T1000 (cell line): Measurements from ENCODE around the gene C11orf91.
"Not testable (repeated sequence)": the region's sequence is repeated elsewhere in the genome, so short reads cannot be mapped to it uniquely, and the experiment has no call there.

Experiments
- DNase-seq: peaks from one replicate; lab custom pipeline; 2025; ENCODE audit warnings: mixed read lengths; lab: John Stamatoyannopoulos, UW

C11orf91 gene

DNA sequence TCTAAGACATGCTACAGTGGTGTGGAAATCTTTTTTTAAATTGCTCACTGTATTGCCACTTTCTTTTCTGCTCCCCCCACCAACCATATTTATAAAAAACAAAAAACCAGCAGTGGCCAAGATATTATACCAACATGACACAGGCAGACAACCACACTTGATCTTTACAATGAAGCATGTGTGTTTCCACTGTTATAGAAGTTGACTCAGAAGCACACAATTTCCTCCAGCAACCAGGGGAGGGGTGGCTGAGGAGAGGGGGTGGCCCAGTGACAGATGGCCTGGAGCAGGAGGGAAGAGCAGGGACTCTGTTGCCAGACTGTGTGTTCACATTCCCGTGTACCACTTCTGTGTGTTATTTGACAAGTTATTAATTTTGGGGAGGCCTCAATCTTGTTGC lies 20.8 kb upstream of the C11orf91 start:
- no peak for DNase-seq

DNA sequence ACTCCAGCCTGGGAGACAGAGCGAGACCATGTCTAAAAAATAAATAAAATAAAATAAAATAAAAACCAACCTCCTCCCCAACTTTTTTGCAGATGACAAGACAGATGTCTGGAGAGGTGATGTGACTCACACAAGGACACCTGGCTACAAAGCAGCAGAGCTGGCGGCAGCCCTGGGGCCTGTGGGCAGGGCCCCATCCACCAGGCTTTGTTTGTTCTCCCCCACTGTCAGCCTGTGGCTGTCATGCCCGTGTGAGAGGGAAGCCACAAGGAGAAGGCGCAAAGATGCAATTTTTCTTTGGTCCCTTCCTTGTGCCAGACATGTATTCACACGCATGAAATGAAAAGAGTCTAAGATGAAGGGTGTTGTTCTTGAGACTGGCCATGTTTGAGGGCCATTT lies 19.0 kb upstream of the C11orf91 start:
- no peak for DNase-seq

GRCh38 chr11:33718440-33718839 lies 17.8 kb upstream of the C11orf91 start:
- DNase-seq, result no peak

- DNase-seq, result no peak
Observed at GRCh38 chr11:33716243-33716642, 15.6 kb upstream of the C11orf91 start.

DNA sequence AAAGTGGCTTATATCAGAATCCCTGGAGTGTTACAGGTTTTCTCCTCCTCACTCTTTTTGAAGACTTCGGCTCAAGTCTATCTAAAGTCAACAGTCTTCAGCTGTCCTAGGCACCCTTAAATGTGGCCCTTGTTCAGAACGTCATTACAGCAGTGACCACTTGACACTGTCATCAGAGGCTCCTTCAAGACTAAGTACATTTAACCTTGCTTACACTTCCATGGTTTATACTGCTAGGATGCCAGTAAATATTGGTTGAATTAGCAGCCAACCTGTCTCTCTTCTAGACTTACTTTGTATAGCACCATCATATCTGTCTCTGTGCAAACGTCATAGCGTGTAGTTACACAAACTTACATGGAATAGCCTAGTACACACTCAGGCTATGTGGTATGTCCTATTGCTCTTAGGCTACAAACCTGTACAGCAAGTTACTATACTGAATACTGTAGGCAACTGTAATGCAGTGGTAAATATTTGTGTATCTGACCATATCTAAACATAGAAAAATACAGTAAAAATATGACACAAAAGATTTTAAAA lies 13.3 kb upstream of the C11orf91 start:
- DNase-seq, result no peak

DNA sequence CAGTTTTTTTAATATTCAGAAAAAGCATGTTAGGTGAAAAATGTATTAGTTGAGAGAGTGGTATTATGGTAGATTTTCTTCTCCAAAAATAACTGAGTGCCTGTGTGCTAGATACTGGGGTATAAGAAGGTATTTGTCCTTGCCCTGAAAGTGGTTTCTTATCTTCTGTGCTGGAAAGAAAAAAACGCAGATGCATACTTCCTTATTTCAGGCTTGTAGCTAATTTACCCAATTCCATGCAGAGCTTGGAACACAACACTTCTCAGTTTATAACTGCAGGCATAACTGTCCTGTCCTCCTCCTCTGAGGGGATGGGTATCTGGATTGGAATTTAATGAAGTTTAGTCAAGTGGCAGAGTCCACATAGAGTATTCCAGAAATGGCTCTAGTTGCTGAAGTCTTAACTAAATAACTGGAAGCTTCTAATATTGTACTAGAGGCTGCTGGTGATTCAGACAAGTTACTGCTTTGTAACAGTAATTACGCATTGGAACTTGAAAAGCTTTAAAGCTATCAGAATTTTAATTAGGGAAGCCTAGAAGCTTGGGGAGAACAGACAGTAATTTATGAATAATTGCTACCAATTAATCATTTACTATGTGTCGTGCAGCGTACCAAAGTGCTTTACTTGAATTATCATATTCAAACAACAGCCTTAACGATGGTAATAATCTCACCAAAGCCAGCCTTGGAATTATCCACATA lies 12.7 kb upstream of the C11orf91 start:
- no peak for DNase-seq

GRCh38 chr11:33712436-33712835 lies 11.8 kb upstream of the C11orf91 start:
- no peak for DNase-seq

DNA sequence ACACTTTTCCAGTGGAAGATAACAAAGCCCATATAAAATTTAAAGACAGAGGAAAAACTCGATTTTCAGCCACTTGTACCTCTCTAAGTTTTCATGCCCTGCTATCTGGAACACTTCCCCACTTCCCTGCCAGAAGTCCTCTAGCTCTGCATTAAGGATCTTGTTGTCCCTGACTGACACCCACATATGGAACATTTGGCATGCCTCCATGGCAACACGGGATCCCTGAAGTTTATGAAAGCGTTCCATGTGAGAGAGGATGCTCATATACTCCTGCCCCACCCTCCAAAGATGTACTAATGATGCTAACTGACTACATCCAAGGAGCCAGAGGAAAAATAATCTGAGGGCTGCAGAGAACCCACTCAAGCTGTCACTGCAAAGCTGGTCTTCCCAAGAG lies 8.8 kb upstream of the C11orf91 start:
- DNase-seq, result no peak

- no peak for DNase-seq
Observed at GRCh38 chr11:33708985-33709384, 8.4 kb upstream of the C11orf91 start.

DNA sequence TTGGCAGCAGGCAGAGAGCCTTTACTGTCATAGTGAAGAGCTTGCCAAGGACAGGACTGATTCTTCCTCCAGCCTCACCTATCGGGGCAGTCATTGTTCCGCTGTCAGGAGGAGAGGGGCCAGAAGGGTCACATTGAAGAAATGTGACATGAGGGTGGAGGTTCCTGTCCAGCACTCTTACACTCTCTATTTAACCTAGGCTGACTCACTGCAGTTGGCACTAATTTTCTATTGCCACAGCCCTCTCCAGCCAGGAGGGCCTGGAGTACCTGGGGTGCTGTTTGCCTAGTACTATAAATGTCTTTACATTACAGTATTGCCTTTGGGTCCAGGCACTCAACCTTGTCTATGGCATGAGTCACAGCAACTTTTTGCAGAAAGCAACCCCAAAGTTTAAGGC lies 7.2 kb upstream of the C11orf91 start:
- not testable (repeated sequence) for DNase-seq

GRCh38 chr11:33706966-33707365 lies 6.3 kb upstream of the C11orf91 start:
- DNase-seq, result no peak

DNA sequence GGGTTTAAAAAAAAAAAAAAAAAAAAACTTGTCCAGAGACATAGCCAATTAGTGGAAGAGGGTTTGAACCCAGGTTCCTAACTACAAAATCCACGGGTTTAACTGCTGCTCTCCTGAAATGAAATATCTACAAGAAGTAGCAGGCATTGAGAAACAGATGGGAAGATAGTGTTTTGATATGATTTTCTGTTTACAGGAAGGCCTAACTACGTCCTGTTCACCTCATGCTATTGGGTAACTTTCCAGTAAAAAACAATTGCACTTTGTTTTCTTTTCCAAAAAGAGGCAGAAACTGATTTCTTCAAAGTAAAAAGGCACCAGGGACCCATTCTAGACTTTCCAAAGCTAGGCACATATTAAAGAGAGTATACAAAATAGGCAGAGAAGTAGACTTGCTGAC lies 5.9 kb upstream of the C11orf91 start:
- no peak for DNase-seq

- DNase-seq, result no peak
Observed at GRCh38 chr11:33704240-33705002, 3.8 kb upstream of the C11orf91 start.

- DNase-seq, result no peak
Observed at GRCh38 chr11:33703788-33704187, 3.2 kb upstream of the C11orf91 start.

GRCh38 chr11:33703234-33703633 lies 2.6 kb upstream of the C11orf91 start:
- no peak for DNase-seq

GRCh38 chr11:33701302-33702230 lies 940 bp upstream of the C11orf91 start:
- DNase-seq, result no peak

DNA sequence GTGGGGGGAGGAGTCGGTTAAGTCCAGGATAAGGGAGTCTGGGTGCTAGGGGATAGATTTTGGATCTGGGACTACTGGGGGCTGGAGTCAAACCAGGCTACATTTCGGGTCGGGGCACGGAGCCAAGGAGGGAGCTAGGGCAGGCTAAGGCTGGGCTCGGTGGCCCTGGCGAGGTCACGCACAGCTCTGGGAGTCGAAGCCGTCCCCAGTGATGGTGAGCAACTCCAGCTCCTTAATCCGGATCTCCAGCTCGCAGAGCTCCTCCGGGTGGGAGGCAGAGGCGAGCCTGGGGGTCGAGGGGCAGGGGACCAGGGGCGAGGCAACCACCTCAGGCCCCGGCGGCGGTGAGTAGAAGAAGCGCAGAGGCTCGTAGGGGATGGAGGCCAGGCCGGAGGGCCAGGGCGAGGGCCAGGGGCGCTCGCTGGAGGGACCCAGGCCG lies 544 bp downstream of the C11orf91 start:
- no peak for DNase-seq

- DNase-seq, result no peak
Observed at GRCh38 chr11:33699515-33700062, 1.0 kb downstream of the C11orf91 start.

- no peak for DNase-seq
Observed at GRCh38 chr11:33698921-33699320, 1.7 kb downstream of the C11orf91 start.

DNA sequence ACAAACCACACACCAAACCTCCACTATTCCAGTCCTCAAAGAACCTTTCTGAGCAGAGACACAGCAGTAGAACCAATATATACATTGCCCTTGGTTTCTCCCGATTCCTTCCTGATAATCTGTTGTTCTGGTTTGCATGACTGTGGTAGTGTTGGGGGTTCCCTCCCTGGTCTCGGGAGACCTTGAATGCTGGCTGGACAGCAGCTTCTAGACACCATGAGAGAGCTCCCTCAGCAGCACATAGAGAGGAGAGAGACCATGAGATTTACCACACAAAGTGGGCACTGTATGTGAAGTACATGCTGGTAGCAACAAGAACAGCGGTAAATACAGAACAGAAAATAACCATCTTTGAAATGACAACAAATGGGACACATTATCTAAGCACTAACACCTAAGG lies 2.6 kb downstream of the C11orf91 start:
- no peak for DNase-seq

DNA sequence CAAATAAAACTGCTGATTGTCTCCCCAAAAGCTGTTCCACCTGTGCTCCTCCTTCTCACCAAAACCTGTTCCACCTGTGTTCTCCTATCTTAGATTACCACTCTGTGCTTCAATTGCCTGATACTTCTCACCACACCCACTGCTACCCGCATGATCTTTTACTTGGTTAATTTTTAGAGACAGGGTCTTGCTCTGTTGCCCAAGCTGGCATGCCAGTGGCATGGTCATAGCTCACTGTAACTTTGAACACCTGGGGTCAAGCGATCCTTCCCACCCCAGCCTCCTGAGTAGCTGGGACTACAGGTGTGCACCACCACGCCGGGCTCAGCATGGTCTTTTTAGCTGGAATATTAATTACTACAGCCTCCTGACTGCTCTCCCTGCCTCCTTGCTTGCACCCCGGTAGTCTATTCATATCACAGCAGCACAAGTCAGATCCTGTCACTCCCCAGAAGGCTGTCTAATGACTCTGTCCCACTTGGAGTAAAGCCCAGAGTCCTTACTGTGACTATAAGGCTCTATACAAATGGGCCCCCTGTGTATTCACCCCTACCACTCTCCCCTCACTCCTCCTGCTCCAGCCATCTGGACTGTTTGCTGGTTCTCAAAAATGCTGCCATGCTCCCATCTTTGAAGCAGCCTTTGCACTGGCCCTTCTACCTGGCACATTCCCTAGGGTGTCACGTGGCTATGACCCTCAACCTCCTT lies 3.5 kb downstream of the C11orf91 start:
- no peak for DNase-seq
